ENCODE results near the gene NOP14.

NOP14 gene

DNA sequence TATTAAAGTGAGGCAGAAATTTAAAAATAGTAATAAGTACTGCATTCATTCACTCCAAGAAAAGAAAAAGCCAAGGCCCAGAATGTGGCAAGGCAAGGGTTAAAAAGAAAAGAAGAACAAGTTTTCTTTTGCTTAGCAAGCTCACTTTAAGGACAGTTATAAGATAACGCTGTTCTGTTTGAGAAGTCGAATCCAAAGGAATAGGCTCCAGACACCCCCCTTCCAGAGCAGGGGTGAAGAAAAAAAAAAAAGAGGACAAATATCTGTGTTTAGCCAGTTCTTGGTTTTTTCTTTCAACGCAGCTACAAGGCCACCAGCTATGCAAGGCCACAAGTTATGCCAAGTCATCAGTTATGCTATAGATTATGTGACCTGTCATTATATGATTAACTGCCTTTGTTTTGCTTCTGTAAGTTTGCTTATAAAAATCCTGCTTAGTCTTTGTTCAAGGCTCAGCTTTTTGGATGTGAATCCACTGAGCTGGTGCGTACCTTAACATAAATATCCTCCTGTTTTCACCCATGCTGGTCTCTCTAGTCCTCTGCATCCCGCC, 1.6 kb upstream of the NOP14 start:
- peaks cover 16% of the 10 kb centered on the region for H4K20me1 ChIP-seq (ENCODE audit: insufficient read depth, low read length)
- no peak for TF ChIP-seq EZH2 (IDR thresholded peaks at IDR 0.05; ENCODE audit: borderline replicate concordance, low read depth, low read length, severe bottlenecking)
- TF ChIP-seq CTCF (IDR thresholded peaks at IDR 0.05; ENCODE audit: borderline replicate concordance, extremely low read depth, low read length, poor library complexity, severe bottlenecking) = no peak
- peak overlapping the region; percentile 89 for H3K9ac ChIP-seq (ENCODE audit: low read depth, low read length)
- ATAC-seq (ENCODE audit: insufficient read depth, low read depth) = no peak
- H3K79me2 ChIP-seq (ENCODE audit: insufficient read depth, low read length) = peaks cover 37% of the 10 kb centered on the region
- peaks cover 7% of the 10 kb centered on the region for H3K36me3 ChIP-seq (ENCODE audit: insufficient read depth, low read length)
- H3K27me3 ChIP-seq (ENCODE audit: insufficient read depth, low read length, poor library complexity) = no peaks in the 10 kb centered on the region
- H3K27ac ChIP-seq (ENCODE audit: low read length) = no peak overlapping the region
- H3K4me2 ChIP-seq (ENCODE audit: insufficient read depth, low read length) = peak overlapping the region; percentile 82
- peaks cover 31% of the 10 kb centered on the region for H3K4me1 ChIP-seq (ENCODE audit: insufficient read depth, low read length)
- no peak for DNase-seq
- peak overlapping the region in 1 of 2 experiments; percentile 84; a peak in 1 of 4 replicates for H3K4me3 ChIP-seq (ENCODE audit: low read depth in 1 of 2, low read length in 2 of 2)
- H3K9me3 ChIP-seq (ENCODE audit: insufficient read depth, low read length, severe bottlenecking) = no peaks in the 10 kb centered on the region
- H2AFZ ChIP-seq (ENCODE audit: low read depth, low read length) = no peak overlapping the region

- Histone ChIP-seq H4K20me1 (ENCODE audit: insufficient read depth, low read length) (peaks cover 23% of the 10 kb centered on the region), H3K9ac (ENCODE audit: low read depth, low read length) (peak overlapping the region; percentile 89), H2AFZ (ENCODE audit: low read depth, low read length) (peak overlapping the region; percentile 94), H3K36me3 (ENCODE audit: insufficient read depth, low read length) (peaks cover 10% of the 10 kb centered on the region), H3K79me2 (ENCODE audit: insufficient read depth, low read length) (peaks cover 43% of the 10 kb centered on the region), H3K4me1 (ENCODE audit: insufficient read depth, low read length) (peaks cover 31% of the 10 kb centered on the region), H3K27ac (ENCODE audit: low read length) (peak overlapping the region; percentile 69), H3K9me3 (ENCODE audit: insufficient read depth, low read length, severe bottlenecking) (no peaks in the 10 kb centered on the region), H3K4me2 (ENCODE audit: insufficient read depth, low read length) (peak overlapping the region; percentile 82), H3K4me3 (ENCODE audit: low read depth in 1 of 2, low read length in 2 of 2) (peak overlapping the region; percentile 76 to 84), H3K27me3 (ENCODE audit: insufficient read depth, low read length, poor library complexity) (no peaks in the 10 kb centered on the region)
- DNase-seq (no peak), ATAC-seq (ENCODE audit: insufficient read depth, low read depth) (no peak)
- TF ChIP-seq CTCF (IDR thresholded peaks at IDR 0.05; ENCODE audit: borderline replicate concordance, extremely low read depth, low read length, poor library complexity, severe bottlenecking) = no peak
- TF ChIP-seq EZH2 (IDR thresholded peaks at IDR 0.05; ENCODE audit: borderline replicate concordance, low read depth, low read length, severe bottlenecking) = no peak
These were observed 813 bp upstream of the NOP14 start for GRCh38 chr4:2963966-2964471.

GRCh38 chr4:2962614-2963174, 512 bp downstream of the NOP14 start:
- ATAC-seq (ENCODE audit: insufficient read depth, low read depth) = peak; percentile 45
- Histone ChIP-seq H3K4me1 (ENCODE audit: insufficient read depth, low read length) (peaks cover 31% of the 10 kb centered on the region), H3K27me3 (ENCODE audit: insufficient read depth, low read length, poor library complexity) (no peaks in the 10 kb centered on the region), H3K4me2 (ENCODE audit: insufficient read depth, low read length) (peak overlapping the region; percentile 82), H3K9me3 (ENCODE audit: insufficient read depth, low read length, severe bottlenecking) (no peaks in the 10 kb centered on the region), H2AFZ (ENCODE audit: low read depth, low read length) (peak overlapping the region; percentile 94), H3K4me3 (ENCODE audit: low read depth in 1 of 2, low read length in 2 of 2) (peak overlapping the region; percentile 76 to 84), H3K79me2 (ENCODE audit: insufficient read depth, low read length) (peaks cover 56% of the 10 kb centered on the region), H3K36me3 (ENCODE audit: insufficient read depth, low read length) (peaks cover 22% of the 10 kb centered on the region), H3K9ac (ENCODE audit: low read depth, low read length) (peak overlapping the region; percentile 89), H3K27ac (ENCODE audit: low read length) (peak overlapping the region; percentile 86), H4K20me1 (ENCODE audit: insufficient read depth, low read length) (peaks cover 36% of the 10 kb centered on the region)
- TF ChIP-seq CTCF (IDR thresholded peaks at IDR 0.05; ENCODE audit: borderline replicate concordance, extremely low read depth, low read length, poor library complexity, severe bottlenecking) = no peak
- no peak for TF ChIP-seq EZH2 (IDR thresholded peaks at IDR 0.05; ENCODE audit: borderline replicate concordance, low read depth, low read length, severe bottlenecking)
- no peak for DNase-seq
